ENCODE data around the gene GCAT. TPM values are rescaled to one million over a fixed set of nuclear protein-coding genes. Genes with fewer than 3 reads are reported as not detected.

Gene GCAT
- polyA plus RNA-seq, 3 donors: 0.56 to 1.9 (median 1.1) TPM

DNA sequence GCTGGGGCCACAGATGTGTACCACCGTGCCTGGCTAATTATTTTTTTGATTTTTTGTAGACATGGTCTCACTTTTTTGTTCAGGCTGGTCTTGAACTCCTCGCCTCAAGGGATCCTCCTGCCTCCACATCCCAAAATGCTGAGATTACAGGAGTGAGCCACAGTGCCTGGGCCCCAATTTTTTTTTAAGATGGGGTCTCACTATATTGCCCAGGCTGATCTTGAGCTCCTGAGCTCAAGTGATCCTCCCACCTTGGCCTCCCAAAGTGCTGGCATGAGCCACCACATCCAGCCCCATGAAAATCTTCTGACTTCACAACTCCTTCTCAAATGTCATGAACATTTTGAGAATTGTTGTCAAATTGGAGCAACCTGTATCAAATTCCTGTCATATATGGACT is 38.7 kb downstream of the GCAT start:
- Histone ChIP-seq H4K20me1 (ENCODE audit: insufficient read depth, low read length) (peaks cover 17% of the 10 kb centered on the region), H3K36me3 (replicated peaks in 1 of 2; ENCODE audit: control insufficient read depth in 1 of 2, insufficient read depth in 2 of 2, low read length in 2 of 2) (peaks cover 5 to 9% of the 10 kb centered on the region in 2 donors), H3K27me3 (ENCODE audit: control insufficient read depth in 2 of 2, insufficient read depth in 2 of 2, low read length in 2 of 2) (no peaks in the 10 kb centered on the region), H3K27ac (ENCODE audit: low read depth in 1 of 2, low read length in 2 of 2) (no peak overlapping the region), H3K9ac (ENCODE audit: insufficient read depth, low read length, poor library complexity, severe bottlenecking) (no peak overlapping the region), H3K4me3 (replicated peaks in 1 of 3; ENCODE audit: low read depth in 2 of 3, low read length in 3 of 3) (no peak overlapping the region), H3K4me2 (replicated peaks; ENCODE audit: extremely low read depth, low read length, poor library complexity, severe bottlenecking) (no peak overlapping the region), H2AFZ (ENCODE audit: insufficient read depth, low read depth, low read length, poor library complexity, severe bottlenecking) (no peak overlapping the region), H3K4me1 (ENCODE audit: control insufficient read depth in 1 of 2, insufficient read depth in 2 of 2, low read length in 2 of 2) (peaks cover 27 to 33% of the 10 kb centered on the region in 2 donors), H3K79me2 (ENCODE audit: insufficient read depth, low read length) (peaks cover 46% of the 10 kb centered on the region), H3K9me3 (replicated peaks in 1 of 2; ENCODE audit: control insufficient read depth in 1 of 2, insufficient read depth in 1 of 2, low read length in 2 of 2) (no peaks in the 10 kb centered on the region)
- no peaks in the 10 kb centered on the region for H3K27me3 Mint-ChIP-seq (ENCODE audit: low read depth in 3 of 3)
- no peak overlapping the region for H3K27ac Mint-ChIP-seq
- peaks cover 36% of the 10 kb centered on the region for H3K4me1 Mint-ChIP-seq
- intact Hi-C loops (cut with micrococcal nuclease): loop anchor here (10.0 kb wide), 2 partner anchors 102 to 172 kb away; partner anchors contain the start of gene LGALS1 (in 1 of the 2)
- DNase-seq: no peak
- TF ChIP-seq, protein P1, sequence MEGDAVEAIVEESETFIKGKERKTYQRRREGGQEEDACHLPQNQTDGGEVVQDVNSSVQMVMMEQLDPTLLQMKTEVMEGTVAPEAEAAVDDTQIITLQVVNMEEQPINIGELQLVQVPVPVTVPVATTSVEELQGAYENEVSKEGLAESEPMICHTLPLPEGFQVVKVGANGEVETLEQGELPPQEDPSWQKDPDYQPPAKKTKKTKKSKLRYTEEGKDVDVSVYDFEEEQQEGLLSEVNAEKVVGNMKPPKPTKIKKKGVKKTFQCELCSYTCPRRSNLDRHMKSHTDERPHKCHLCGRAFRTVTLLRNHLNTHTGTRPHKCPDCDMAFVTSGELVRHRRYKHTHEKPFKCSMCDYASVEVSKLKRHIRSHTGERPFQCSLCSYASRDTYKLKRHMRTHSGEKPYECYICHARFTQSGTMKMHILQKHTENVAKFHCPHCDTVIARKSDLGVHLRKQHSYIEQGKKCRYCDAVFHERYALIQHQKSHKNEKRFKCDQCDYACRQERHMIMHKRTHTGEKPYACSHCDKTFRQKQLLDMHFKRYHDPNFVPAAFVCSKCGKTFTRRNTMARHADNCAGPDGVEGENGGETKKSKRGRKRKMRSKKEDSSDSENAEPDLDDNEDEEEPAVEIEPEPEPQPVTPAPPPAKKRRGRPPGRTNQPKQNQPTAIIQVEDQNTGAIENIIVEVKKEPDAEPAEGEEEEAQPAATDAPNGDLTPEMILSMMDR (IDR thresholded peaks at IDR 0.05): no peak
- H3K9me3 Mint-ChIP-seq: peaks cover 0 to 8% (median 4%) of the 10 kb centered on the region in 7 donors
- H3K36me3 Mint-ChIP-seq: peaks cover 8 to 9% of the 10 kb centered on the region in 2 donors
- H3K4me3 Mint-ChIP-seq: no peak overlapping the region
- 80% methylated on average over 1 of the region's 2 CpGs for WGBS (ENCODE audit: insufficient coverage)

DNA sequence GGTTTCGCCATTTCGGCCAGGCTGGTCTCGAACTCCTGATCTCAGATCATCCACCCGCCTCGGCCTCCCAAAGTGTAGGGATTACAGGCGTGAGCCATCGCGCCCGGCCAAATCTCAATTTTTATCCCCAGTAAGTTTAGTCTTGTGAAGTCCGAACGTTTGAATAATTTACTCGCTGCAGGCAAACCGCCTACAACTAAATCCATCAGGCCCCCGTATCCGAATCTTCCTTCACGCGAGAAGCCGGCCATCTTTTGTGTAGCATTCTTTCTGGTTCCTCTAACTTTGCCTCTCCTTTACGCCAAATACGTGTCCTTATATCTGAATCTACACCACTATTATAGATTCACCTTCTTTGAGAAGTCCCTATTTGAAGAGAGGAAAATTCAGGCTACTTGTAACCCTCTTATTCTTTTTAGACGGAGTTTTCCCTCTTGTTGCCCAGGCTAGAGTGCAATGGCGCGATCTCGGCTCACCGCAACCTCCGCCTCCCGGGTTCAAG is 40.9 kb downstream of the GCAT start:
- H3K4me3 Mint-ChIP-seq: peak overlapping the region; percentile 91 to 95
- 35% methylated on average over 21 of the region's 27 CpGs for WGBS (ENCODE audit: insufficient coverage)
- H3K4me2 ChIP-seq (replicated peaks; ENCODE audit: extremely low read depth, low read length, poor library complexity, severe bottlenecking): peak overlapping the region; percentile 92
- no peaks in the 10 kb centered on the region for H3K27me3 ChIP-seq (ENCODE audit: control insufficient read depth in 2 of 2, insufficient read depth in 2 of 2, low read length in 2 of 2)
- peak overlapping the region; percentile 90 for H2AFZ ChIP-seq (ENCODE audit: insufficient read depth, low read depth, low read length, poor library complexity, severe bottlenecking)
- peaks cover 35% of the 10 kb centered on the region for H4K20me1 ChIP-seq (ENCODE audit: insufficient read depth, low read length)
- TF ChIP-seq, protein P1 (IDR thresholded peaks at IDR 0.05): no peak
- peaks cover 0 to 8% (median 4%) of the 10 kb centered on the region in 7 donors for H3K9me3 Mint-ChIP-seq
- H3K4me1 Mint-ChIP-seq: peaks cover 21% of the 10 kb centered on the region
- H3K79me2 ChIP-seq (ENCODE audit: insufficient read depth, low read length): peaks cover 52% of the 10 kb centered on the region
- peak overlapping the region; percentile 94 to 98 (median 96) for H3K27ac Mint-ChIP-seq
- H3K4me3 ChIP-seq (replicated peaks in 1 of 3; ENCODE audit: low read depth in 2 of 3, low read length in 3 of 3): peak overlapping the region; percentile 54 to 95 (median 82)
- peak overlapping the region; percentile 78 for H3K9ac ChIP-seq (ENCODE audit: insufficient read depth, low read length, poor library complexity, severe bottlenecking)
- H3K27ac ChIP-seq (ENCODE audit: low read depth in 1 of 2, low read length in 2 of 2): peak overlapping the region; percentile 78 to 89
- no peaks in the 10 kb centered on the region for H3K9me3 ChIP-seq (replicated peaks in 1 of 2; ENCODE audit: control insufficient read depth in 1 of 2, insufficient read depth in 1 of 2, low read length in 2 of 2)
- H3K36me3 ChIP-seq (replicated peaks in 1 of 2; ENCODE audit: control insufficient read depth in 1 of 2, insufficient read depth in 2 of 2, low read length in 2 of 2): peaks cover 22 to 29% of the 10 kb centered on the region in 2 donors
- peak in 1 of 3 donors; percentile 14 for DNase-seq
- H3K27me3 Mint-ChIP-seq (ENCODE audit: low read depth in 3 of 3): no peaks in the 10 kb centered on the region
- peaks cover 17 to 22% of the 10 kb centered on the region in 2 donors for H3K4me1 ChIP-seq (ENCODE audit: control insufficient read depth in 1 of 2, insufficient read depth in 2 of 2, low read length in 2 of 2)
- H3K36me3 Mint-ChIP-seq: peaks cover 23 to 28% of the 10 kb centered on the region in 2 donors
- intact Hi-C loops (cut with micrococcal nuclease): loop anchor here (10.0 kb wide), 2 partner anchors 104 to 174 kb away; partner anchors contain the start of gene LGALS1 (in 1 of the 2)
